DMS 273 treated with DMSO at 0.1 percent for 48 hours (cell line): ENCODE data around the gene TRPV5.
"Not testable (repeated sequence)": the region's sequence is repeated elsewhere in the genome, so short reads cannot be mapped to it uniquely, and the experiment has no call there.

Source experiments
- DNase-seq: peaks from one replicate; lab custom pipeline; 2025; lab: John Stamatoyannopoulos, UW

The TRPV5 gene

GRCh38 chr7:142933624-142934023, at the start of gene TRPV5:
TRPV5 (minus strand) TSS chr7:142933746; CDS start chr7:142933459, 287 bp downstream.
- no peak for DNase-seq

DNA sequence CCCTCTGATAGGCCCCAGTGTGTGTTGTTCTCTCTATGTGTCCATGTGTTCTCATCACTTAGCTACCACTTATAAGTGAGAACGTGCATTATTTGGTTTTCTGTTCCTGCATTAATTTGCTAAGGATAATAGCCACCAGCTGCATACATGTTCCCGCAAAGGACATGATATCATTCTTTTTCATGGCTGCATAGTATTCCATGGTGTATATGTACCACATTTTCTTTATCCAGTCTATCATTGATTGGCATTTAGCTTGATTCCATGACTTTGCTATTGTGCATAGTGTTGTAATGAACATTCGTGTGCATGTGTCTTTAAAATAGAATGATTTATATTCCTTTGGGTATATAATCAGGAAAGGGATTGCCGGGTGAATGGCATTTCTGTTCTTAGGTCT, 44.9 kb upstream of the TRPV5 start:
- not testable (repeated sequence) for DNase-seq

DNA sequence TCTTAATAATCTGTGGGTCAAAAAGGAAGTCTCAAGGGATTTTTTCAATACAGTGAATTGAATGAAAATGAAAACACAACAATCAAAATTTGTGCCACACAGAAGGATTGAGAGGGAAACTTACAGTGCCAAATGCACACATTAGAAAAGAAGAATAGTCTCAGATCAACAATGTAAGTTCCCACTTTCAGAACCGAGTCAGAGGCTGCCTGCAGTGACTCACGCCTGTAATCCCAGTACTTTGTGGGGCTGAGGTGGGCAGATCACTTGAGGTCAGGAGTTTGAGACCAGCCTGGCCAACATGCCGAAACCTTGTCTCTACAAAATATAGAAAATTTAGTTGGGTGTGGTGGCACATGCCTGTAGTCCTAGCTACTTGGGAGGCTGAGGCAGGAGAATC, 41.1 kb upstream of the TRPV5 start:
- DNase-seq = no peak

DNA sequence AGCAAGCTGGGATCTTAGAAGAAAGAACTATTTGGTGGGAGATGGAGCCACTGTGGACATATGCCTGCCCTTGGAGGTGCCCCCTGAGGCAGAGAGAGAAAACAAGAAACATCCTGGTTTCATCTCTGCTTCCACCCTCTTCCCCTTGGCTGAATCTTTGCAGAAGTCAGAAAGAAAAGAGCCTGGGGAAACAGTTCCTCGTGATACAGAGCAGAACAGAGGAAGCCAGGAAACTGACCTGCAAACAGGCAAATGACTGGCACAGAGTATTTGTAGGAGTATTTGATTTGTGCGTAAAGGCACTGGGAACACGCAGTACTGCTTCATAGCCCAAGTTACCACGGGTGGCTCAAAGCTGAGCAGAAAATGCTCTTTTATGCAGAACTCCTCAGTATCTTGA, 35.6 kb upstream of the TRPV5 start:
- no peak for DNase-seq

DNA sequence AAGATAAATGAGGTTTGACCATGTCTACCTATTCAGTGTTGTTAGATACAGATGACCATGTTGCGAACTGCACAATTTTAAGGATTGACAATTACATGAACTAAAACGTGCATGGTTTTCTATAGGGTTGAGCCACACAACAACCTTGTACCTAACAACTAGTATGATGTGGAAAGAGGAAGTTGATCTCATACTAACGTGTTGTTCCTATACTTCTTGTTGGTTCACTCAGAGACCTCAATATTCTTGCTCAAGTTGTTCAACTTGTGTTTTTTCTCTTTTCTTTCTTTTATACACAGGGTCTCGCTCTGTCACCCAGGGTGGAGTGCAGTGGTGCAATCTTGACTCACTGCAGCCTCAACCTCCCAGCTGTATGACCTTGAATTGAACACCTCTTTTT, 34.7 kb upstream of the TRPV5 start:
- DNase-seq = no peak

- DNase-seq = no peak
These were observed 31.1 kb upstream of the TRPV5 start for GRCh38 chr7:142964502-142965246.

- DNase-seq = no peak
These were observed 30.4 kb upstream of the TRPV5 start for GRCh38 chr7:142963993-142964392.

- DNase-seq = no peak
These were observed 29.4 kb upstream of the TRPV5 start for GRCh38 chr7:142962991-142963390.

DNA sequence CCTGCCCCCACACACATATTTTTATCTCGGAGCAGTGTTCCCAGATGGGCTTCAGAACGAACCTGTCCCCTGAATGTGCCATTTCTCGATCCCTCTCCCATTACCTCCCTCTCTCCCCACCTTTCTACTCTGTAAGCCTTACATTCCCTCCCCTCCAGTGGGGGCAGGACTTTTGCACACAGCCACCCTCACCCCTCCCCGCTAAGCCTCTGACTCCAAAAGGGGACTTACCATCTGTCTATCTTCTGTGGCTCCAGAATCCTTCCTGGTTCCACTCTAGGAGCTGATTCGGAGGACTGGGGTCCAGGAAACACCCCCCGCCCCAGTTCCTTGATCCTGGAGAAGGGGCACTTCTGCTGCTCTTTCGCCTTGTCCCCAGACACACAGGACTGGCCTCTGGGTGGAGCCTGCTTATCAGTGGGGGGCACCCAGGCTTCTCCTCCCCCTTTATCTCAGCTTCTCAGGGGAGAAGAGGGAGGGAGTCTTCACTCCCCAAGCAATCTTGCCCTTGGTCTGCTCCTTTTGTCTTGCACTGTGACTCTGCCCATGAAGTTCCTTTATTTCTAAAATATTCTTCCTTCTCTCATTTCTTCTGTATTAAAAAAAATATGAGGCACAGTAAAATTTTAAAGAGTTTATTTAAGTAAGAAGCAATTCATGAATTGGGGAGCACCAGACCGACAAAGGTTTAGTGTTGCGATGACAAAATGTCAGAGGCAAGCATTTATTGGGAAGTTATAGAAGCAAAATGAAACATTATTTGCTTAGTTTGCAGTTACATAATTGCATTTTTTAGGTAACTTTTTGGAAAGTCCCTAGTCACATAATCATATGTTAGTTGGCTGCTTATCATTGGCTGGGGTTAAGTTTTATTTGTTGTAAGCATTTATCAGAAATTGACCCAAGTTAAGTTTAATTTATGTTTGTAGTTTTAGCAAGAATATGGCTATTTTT, 28.7 kb upstream of the TRPV5 start, which contains the start of gene KEL:
TSS of gene KEL (minus strand) at position 391 of the 954 bp plus-strand sequence. CDS start at position 234, 157 bp downstream.
- no peak for DNase-seq

DNA sequence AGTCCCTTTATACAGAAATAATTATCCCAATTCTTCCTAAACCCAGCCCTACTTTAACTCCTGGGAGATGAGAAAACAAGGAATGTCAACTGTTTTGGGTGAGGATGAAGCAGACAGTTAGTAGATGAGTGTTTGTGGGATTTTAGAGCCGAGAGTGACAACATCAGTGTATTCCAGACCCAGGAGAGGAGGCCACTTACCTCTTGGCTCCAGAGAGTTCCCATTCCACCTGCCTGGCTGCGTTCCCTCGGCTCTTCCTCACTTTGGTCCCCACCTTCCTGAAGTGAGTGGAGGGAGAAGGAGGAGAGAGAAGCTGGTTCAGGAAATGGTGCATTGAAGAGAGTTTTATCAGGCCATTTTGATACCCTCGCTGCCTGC, 28.0 kb upstream of the TRPV5 start:
- no peak for DNase-seq

- no peak for DNase-seq
These were observed 27.5 kb upstream of the TRPV5 start for GRCh38 chr7:142960955-142961512.

GRCh38 chr7:142959202-142959601, 25.7 kb upstream of the TRPV5 start:
- DNase-seq = no peak

DNA sequence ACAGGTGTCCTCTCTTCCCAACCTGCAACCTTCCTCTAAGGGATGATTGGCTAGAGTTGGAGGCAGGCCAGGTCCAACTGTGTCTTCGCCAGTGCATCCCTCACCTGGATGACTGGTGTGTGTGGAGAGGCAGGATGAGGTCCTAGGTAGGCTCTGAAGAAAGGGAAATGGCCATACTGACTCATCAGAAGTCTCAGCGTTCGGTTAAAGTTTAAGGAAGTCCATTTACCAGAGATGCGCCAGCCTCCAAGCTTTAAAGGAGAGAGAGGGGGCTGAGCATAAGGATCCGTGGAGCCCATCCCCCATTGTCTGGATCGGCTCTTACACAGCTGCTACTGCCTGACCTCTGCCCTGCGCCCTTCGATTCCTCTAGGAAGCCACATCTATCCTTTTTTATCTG, 24.2 kb upstream of the TRPV5 start:
- DNase-seq = no peak

DNA sequence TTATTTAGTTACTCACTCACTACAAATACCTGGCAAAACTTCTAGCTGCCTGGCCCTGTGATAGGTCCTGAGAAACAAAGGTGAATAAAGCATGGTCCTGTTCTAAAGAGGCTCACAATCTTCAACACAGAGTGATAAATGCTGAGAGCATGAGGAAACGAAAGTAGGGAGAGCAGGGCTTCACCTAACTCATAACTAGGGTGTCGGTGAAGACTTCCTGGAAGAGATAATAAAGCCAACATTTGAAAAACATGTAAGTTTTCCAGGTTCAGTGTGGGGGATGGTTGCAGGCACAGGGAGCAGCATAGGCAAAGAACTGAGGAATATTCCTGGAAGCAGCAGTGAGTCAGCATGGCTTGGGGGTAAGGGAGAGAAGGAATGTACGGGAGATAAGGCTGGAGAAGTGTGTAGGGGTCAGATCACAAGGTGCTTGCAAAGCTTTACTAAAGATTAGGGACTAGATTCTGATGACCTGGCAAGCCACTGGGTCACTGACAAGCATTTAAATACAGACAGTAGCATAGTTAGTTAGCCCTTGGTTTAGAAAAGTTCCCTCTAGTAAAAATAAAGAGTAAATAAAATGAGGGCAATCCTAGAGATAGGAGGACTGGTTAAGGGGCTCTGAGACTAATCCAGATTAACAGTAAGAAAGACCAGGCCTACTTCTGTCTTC, 23.5 kb upstream of the TRPV5 start:
- DNase-seq = no peak

- no peak for DNase-seq
These were observed 21.2 kb upstream of the TRPV5 start for GRCh38 chr7:142954680-142955268.

DNA sequence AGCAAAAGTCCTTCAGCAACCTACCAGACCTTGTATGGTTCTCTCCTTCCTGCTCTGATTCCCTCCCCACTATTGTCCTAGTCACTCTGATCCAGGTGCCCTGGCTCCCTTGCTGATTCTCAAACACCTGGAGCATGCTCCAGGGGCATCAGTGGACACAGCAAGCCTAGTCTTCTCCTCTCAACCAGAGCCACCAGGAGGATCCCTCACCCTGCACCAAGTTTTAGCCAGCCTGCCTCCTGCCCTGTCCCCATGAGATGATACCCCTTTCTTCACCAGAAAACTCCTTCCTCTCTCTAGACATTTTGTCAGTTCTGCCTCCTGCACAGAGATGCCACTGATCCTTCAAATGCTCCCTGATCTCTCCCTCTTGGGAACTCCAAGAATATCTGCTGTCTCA, 16.7 kb upstream of the TRPV5 start:
- DNase-seq = no peak

GRCh38 chr7:142948603-142949002, 15.1 kb upstream of the TRPV5 start:
- no peak for DNase-seq

GRCh38 chr7:142945001-142945400, 11.5 kb upstream of the TRPV5 start:
- DNase-seq = no peak

DNA sequence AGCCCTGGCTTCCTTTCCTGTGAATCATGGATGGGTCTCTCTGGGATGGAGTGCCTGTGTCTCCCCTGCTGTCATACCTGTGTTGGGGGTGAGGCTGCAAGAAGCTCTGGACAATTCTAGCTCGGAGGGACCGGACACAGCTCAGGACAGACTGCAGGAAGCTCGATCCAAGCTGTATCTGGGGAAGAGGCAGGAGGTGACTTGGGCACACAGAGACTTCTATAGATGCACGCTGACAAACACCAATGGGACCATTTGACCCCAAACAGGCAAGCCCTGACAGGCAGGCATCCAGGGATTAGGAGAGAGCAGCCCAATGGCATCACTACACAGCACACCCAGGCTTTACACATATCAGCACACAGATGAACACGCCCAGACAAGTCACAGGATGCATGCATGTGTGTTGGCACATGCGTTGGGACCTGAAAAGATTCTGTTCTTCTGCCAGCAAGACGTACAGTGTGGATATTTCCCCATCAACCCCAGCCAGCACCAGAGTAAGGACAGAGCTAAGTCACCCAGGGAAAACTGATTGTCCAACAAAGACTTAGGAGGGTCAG, 10.2 kb upstream of the TRPV5 start:
- no peak for DNase-seq

DNA sequence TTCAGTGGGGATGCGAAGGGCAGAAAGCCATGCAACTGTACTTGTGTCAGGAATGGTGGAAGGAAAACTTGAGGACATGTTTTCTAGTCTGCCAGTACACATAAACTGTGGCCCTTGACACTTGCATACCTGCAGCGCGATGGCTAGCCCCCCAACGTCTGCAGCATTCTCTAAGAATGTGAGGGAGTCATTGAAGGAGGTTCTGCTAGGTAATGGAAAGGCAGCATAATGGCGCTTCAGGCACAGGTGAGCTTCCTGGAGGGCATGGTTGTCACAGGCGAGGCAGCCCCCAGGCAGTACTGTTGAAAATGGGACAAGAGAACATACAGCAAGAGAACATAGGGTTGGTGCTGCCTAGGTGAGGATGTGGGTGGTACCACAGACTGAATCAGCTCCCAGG, 9.2 kb upstream of the TRPV5 start:
- no peak for DNase-seq

- DNase-seq = no peak
These were observed 8.0 kb upstream of the TRPV5 start for GRCh38 chr7:142941541-142941940.
